Lower lobe of right lung (tissue), 2 donors: ENCODE results near the gene CCDC127. TPM values are rescaled to one million over a fixed set of nuclear protein-coding genes. Genes with fewer than 3 reads are reported as not detected.

ENCODE experiments used
- ATAC-seq, 2 donors: fragments of 200-7000 bp; cut with Tn5 transposase; one replicate each; pipeline ENCODE4 v1.9.1; 2020 to 2022; ENCODE audit warnings: mild to moderate bottlenecking in 2 of 2, moderate library complexity in 2 of 2
- DNase-seq: peaks from one replicate; pipeline ENCODE4 v3.0.0-alpha.2; 2020
- H3K27ac ChIP-seq: fragments of 200-600 bp; one replicate; pipeline ENCODE4 v1.8.0; 2022
- H3K27me3 ChIP-seq: fragments of 200-600 bp; one replicate; pipeline ENCODE4 v1.8.0; 2022; ENCODE audit warnings: low read depth
- H3K36me3 ChIP-seq: fragments of 200-600 bp; one replicate; pipeline ENCODE4 v1.8.0; 2022; ENCODE audit warnings: mild to moderate bottlenecking
- H3K4me1 ChIP-seq: fragments of 200-600 bp; one replicate; pipeline ENCODE4 v1.8.0; 2022
- H3K4me3 ChIP-seq: fragments of 200-600 bp; one replicate; pipeline ENCODE4 v1.8.0; 2022; ENCODE audit warnings: mild to moderate bottlenecking
- H3K9me3 ChIP-seq: fragments of 200-600 bp; one replicate; pipeline ENCODE4 v1.8.0; 2022
- CTCF ChIP-seq: fragments of 200-600 bp; IDR thresholded peaks from one replicate; pipeline ENCODE4 v1.8.0; 2022; ENCODE audit warnings: antibody characterized with exemption, mild to moderate bottlenecking
- intact Hi-C: fragments of 100-400 bp; cut with DNase I; formaldehyde crosslinking; loops from one replicate; pipeline ENCODE4 v1.11.0; 2022
- total RNA-seq: library from RNA; stranded (reverse); fragmentation: NEBNext Ultra II Directional; extraction: Animal tissue kit (Norgen Biotek cat#: 25700); gene quantifications from one replicate; pipeline ENCODE4 v1.2.1, GENCODE V29; 2021
- donor health status: DM: no; HTN: yes; CAD: no; lungs with severe emphysema.

Gene CCDC127
- total RNA-seq, 1 donor from 2014 or later: 4.9 TPM

- no peak for ATAC-seq
- no peak overlapping the region for H3K4me3 ChIP-seq
- TF ChIP-seq CTCF: no peak
- H3K36me3 ChIP-seq: no peaks in the 10 kb centered on the region
- no peak for DNase-seq
- H3K27me3 ChIP-seq: peaks cover 10% of the 10 kb centered on the region
- no peaks in the 10 kb centered on the region for H3K9me3 ChIP-seq
- peaks cover 16% of the 10 kb centered on the region for H3K4me1 ChIP-seq
- no peak overlapping the region for H3K27ac ChIP-seq
- intact Hi-C loops: no loop called here
These were observed 28.5 kb downstream of the CCDC127 start for GRCh38 chr5:189486-189885.

- peaks cover 10% of the 10 kb centered on the region for H3K27me3 ChIP-seq
- TF ChIP-seq CTCF: peak; percentile 98
- H3K36me3 ChIP-seq: no peaks in the 10 kb centered on the region
- no peaks in the 10 kb centered on the region for H3K9me3 ChIP-seq
- H3K4me3 ChIP-seq: peak overlapping the region; percentile 31
- peak; percentile 91 to 92 for ATAC-seq
- DNase-seq: peak; percentile 91
- intact Hi-C loops: no loop called here
- no peak overlapping the region for H3K27ac ChIP-seq
- peaks cover 16% of the 10 kb centered on the region for H3K4me1 ChIP-seq
These were observed 29.2 kb downstream of the CCDC127 start for GRCh38 chr5:188488-189481.

GRCh38 chr5:187617-188451 is 30.1 kb downstream of the CCDC127 start:
- intact Hi-C loops: no loop called here
- ATAC-seq: no peak

GRCh38 chr5:187042-187431 is 30.9 kb downstream of the CCDC127 start:
- no peak for DNase-seq
- intact Hi-C loops: no loop called here
- no peaks in the 10 kb centered on the region for H3K9me3 ChIP-seq

More at GRCh38 chr5:187617-188451, 30.1 kb downstream of the CCDC127 start:
- Histone ChIP-seq H3K4me1 (peaks cover 16% of the 10 kb centered on the region), H3K4me3 (peak overlapping the region; percentile 31), H3K36me3 (no peaks in the 10 kb centered on the region), H3K9me3 (no peaks in the 10 kb centered on the region), H3K27ac (no peak overlapping the region), H3K27me3 (peaks cover 10% of the 10 kb centered on the region)
- no peak for DNase-seq
- no peak for TF ChIP-seq CTCF

More at GRCh38 chr5:187042-187431, 30.9 kb downstream of the CCDC127 start:
- Histone ChIP-seq H3K27me3 (peaks cover 6% of the 10 kb centered on the region), H3K27ac (no peak overlapping the region), H3K4me1 (peaks cover 16% of the 10 kb centered on the region), H3K36me3 (no peaks in the 10 kb centered on the region), H3K4me3 (no peak overlapping the region)
- no peak for ATAC-seq
- no peak for TF ChIP-seq CTCF
